Activated naive CD8-positive, alpha-beta T cell treated with anti-CD3 and anti-CD28 coated beads, Interleukin-2, amount 10 ng/mL, durations not matched to agents 7 days and 5 days (primary cell): Measurements from ENCODE around the gene PDXK. TPM values are rescaled to one million over a fixed set of nuclear protein-coding genes. Genes with fewer than 3 reads are reported as not detected.
A peak's percentile ranks its signal among the peaks of the same experiment; 100 is the strongest.

Experiments used
- ATAC-seq: fragments of 150-1000 bp; cut with Tn5 transposase; one replicate; pipeline ENCODE4 v1.10.0; 2021; ENCODE audit warnings: low read depth, moderate library complexity
- POLR2A ChIA-PET: fragments of 350-600 bp; sonication (Branson Sonifier 250); formaldehyde crosslinking; loops from one replicate; lab custom pipeline; 2021; ENCODE audit warnings: antibody characterized with exemption; lab: Charles Lee
- DNase-seq: peaks from one replicate; pipeline ENCODE4 v3.0.0; 2021
- H3K27ac Mint-ChIP-seq: one replicate; pipeline ENCODE4 v1.8.0; 2022; ENCODE audit warnings: mild to moderate bottlenecking, mixed read lengths
- H3K27me3 Mint-ChIP-seq: one replicate; pipeline ENCODE4 v1.8.0; 2022; ENCODE audit warnings: mild to moderate bottlenecking, moderate library complexity, mixed read lengths
- H3K36me3 Mint-ChIP-seq: one replicate; pipeline ENCODE4 v1.8.0; 2021; ENCODE audit warnings: mild to moderate bottlenecking, mixed read lengths
- H3K4me1 Mint-ChIP-seq: one replicate; pipeline ENCODE4 v1.8.0; 2021; ENCODE audit warnings: mixed read lengths
- H3K4me3 Mint-ChIP-seq: one replicate; pipeline ENCODE4 v1.8.0; 2022; ENCODE audit warnings: mild to moderate bottlenecking, moderate library complexity, mixed read lengths
- H3K9me3 Mint-ChIP-seq: one replicate; pipeline ENCODE4 v1.8.0; 2021; ENCODE audit warnings: mixed read lengths
- total RNA-seq, 2 experiments: library from RNA; stranded (reverse); gene quantifications; one replicate each; pipeline ENCODE4 v1.2.3, GENCODE V29; 2021

Gene PDXK
- total RNA-seq, 2 experiments from 2014 or later: 96.9 to 101 TPM

DNA sequence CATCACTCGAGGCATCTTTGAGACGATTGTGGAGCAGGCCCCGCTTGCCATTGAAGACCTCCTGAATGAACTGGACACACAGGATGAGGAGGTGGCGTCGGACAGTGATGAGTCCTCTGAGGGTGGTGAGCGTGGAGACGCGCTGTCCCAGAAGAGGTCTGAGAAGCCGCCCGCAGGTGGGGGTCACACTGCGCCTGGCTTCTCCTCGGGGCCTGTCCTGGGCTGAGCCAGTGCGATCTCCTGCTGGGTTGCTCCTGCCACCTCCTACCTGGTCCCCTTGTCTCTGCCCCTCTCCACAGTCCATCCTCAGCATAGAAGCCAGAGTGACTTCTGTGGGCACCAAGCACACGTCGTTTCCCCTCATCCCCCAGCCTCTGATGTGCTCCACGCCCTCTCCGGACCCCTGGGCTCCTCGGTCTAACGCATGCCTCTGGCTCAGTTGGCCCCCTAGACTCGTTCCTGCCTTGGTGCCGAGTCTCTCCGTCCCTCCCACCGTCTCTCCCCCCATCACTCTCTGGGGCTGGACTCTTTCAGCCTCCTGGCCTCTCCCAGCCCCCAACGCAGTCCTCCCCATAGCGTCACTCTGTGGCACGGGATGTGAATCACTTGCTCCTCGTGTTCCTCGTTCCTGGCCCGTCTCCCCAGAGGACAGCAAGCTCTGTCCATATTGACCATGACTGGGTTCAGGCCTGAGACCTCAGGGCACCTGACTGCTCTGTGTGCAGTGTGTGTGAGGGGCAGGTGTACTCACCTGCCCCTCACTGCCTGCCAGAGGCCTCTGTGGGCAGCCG lies 79.2 kb downstream of the PDXK start:
- Mint-ChIP-seq H3K36me3 (peaks cover 17% of the 10 kb centered on the region), H3K27me3 (no peaks in the 10 kb centered on the region), H3K27ac (peak overlapping the region; percentile 51), H3K9me3 (no peaks in the 10 kb centered on the region), H3K4me3 (no peak overlapping the region), H3K4me1 (no peaks in the 10 kb centered on the region)
- ATAC-seq (no peak), DNase-seq (no peak)
- POLR2A ChIA-PET: interaction anchor here (0.9 kb wide), 1 partner anchor 8 kb away, joined by 3 read pairs; the partner anchor contains the start of gene RRP1

DNA sequence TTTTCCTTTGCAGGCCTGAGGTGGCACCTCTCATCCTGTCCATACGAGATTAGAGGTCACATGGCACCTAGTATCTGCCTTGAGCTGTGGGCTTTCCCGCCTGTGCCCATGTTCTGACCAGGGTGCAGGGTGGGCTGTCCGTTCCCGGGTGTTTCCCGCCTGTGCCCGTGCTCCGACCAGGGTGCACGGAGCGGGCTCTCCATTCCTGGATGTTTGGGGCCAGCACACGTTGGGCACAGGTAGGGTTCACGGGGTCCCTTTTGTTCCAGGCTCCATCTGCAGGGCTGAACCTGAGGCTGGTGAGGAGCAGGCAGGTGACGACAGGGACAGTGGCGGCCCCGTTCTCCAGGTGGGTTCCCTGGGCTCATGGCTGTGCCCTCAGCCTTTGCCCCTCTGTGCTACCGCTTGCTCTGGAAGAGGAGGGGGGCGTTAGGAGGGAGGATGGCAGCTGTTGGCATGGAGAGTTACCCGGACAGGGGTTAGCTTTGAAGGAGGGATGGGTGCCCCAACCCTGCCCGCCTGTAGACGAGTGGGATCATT lies 80.4 kb downstream of the PDXK start:
- Mint-ChIP-seq H3K9me3 (no peaks in the 10 kb centered on the region), H3K27ac (no peak overlapping the region), H3K27me3 (no peaks in the 10 kb centered on the region), H3K4me1 (no peaks in the 10 kb centered on the region), H3K4me3 (no peak overlapping the region), H3K36me3 (peaks cover 14% of the 10 kb centered on the region)
- ATAC-seq (no peak), DNase-seq (no peak)
- POLR2A ChIA-PET: interaction anchor here (0.9 kb wide), 1 partner anchor 9 kb away, joined by 3 read pairs; the partner anchor contains the start of gene RRP1

DNA sequence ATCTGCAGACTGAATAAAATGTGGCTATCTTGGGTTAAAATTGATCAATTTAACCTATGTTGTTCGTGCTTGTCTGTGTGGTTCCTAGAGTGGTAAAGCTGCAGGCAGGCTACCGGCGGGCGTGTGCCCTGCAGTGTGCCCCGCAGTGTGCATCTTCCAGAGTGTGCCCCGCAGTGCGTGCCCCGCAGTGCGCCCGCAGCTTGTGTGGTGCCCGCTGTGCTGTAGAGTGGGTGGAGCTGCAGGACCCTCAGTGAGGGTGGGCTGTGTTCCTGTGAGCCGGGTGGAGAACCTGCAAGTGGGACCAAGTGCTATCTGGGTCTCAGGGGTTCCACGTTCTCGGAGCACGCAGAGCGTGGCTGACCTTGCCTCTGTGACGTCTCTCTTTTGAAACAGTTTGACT lies 81.2 kb downstream of the PDXK start:
- no peaks in the 10 kb centered on the region for H3K4me1 Mint-ChIP-seq
- ATAC-seq (no peak), DNase-seq (no peak)
- POLR2A ChIA-PET: interaction anchor here (0.9 kb wide), 1 partner anchor 11 kb away, joined by 3 read pairs; the partner anchor contains the start of gene RRP1
- H3K27ac Mint-ChIP-seq: no peak overlapping the region
- H3K4me3 Mint-ChIP-seq: no peak overlapping the region
- peaks cover 14% of the 10 kb centered on the region for H3K36me3 Mint-ChIP-seq
- no peaks in the 10 kb centered on the region for H3K27me3 Mint-ChIP-seq
- no peaks in the 10 kb centered on the region for H3K9me3 Mint-ChIP-seq

DNA sequence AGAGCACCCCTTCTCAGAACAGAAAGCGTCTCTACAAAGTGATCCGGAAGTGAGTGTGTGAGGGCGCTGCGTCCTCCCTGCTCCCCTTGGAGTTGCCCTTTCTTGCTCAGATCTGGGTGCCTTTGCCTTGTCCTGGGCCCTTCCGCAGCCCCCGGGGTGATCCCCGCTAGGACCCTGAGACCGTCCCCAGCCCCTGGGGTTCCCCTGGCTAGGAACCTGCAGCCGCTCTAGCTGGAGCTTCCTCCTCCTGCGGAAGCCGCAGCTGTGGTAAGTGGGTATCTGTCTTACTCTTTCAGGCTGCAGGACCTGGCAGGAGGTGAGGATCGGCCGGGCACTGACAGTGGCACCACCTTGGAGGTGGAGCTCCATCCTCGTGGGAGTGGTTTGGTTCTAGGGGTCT lies 81.6 kb downstream of the PDXK start:
- no peaks in the 10 kb centered on the region for H3K9me3 Mint-ChIP-seq
- H3K4me3 Mint-ChIP-seq: no peak overlapping the region
- H3K27ac Mint-ChIP-seq: no peak overlapping the region
- DNase-seq: no peak
- H3K4me1 Mint-ChIP-seq: no peaks in the 10 kb centered on the region
- peaks cover 14% of the 10 kb centered on the region for H3K36me3 Mint-ChIP-seq
- no peak for ATAC-seq
- POLR2A ChIA-PET: interaction anchor here (0.9 kb wide), 1 partner anchor 11 kb away, joined by 3 read pairs; the partner anchor contains the start of gene RRP1
- no peaks in the 10 kb centered on the region for H3K27me3 Mint-ChIP-seq

DNA sequence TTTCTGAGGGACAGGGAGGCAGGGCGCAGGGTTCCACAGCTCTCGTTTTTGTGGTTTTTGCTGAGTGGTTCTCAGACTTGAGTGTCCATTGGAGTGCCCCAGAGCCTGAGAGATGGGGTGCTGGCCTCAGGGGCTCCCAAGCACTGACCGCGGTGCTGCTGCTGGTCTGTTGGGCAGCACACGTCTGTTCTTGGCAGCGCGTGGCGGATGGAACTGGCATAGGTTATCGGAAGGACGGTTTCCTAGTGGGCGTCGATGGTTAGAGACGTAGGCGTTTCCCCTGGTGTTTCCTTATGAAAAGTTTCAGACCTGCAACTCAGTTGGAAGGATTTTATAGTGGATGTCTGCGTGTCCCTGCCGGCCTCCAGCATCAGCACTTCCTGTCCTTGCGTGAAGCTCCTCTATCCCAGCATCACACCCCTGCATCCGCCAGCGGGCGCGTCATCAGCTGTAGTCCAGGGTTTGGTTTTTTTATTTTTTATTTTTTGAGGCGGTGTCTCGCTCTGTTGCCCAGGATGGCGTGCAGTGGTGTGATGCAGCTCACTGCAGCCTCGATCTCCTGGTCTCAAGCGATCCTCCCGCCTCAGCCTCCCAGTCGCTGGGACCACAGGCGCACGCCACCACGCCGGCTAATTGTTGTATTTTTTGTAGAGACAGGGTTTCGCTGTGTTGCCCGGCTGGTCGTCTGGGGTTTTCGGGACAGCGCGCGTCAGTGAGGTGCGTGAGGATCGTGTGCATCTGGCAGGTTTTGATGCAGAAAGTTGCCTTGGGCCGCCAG lies 82.3 kb downstream of the PDXK start:
- H3K36me3 Mint-ChIP-seq: peaks cover 14% of the 10 kb centered on the region
- no peaks in the 10 kb centered on the region for H3K27me3 Mint-ChIP-seq
- POLR2A ChIA-PET: interaction anchor here (0.9 kb wide), 1 partner anchor 12 kb away, joined by 3 read pairs; the partner anchor contains the start of gene RRP1
- H3K4me1 Mint-ChIP-seq: no peaks in the 10 kb centered on the region
- no peaks in the 10 kb centered on the region for H3K9me3 Mint-ChIP-seq
- H3K27ac Mint-ChIP-seq: no peak overlapping the region
- H3K4me3 Mint-ChIP-seq: no peak overlapping the region
- ATAC-seq (no peak), DNase-seq (no peak)

DNA sequence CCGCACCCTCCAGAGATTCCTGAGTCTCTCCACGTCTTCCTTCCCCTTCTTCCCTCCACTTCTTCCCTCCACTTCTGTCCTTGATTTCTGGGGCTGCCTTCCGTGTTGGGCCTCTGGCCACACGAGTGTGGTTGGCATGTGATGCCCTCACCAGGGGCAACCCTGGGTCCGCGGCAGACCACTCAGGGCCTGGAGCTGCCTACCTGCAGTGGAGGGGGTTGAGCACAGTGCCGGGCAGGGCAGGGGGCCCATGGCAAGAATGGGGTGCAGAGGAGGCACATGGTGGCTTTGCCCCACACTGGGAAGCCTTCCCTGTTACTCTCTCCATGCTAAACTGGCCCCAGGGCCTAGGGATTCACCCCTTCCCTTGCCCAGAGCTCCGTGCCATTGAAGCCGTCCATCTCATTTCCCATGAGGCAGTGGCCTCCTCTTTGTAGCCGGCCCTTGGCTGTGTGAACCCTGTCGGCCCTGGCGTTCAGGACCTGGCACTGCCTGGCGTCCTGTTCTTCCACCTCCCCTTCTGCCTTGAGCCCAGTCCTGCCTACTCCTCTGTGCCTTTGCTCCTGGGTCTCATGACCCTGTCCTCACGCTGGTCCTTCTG lies 83.9 kb downstream of the PDXK start:
- Mint-ChIP-seq H3K9me3 (no peaks in the 10 kb centered on the region), H3K27ac (no peak overlapping the region), H3K27me3 (no peaks in the 10 kb centered on the region), H3K4me3 (no peak overlapping the region), H3K4me1 (no peaks in the 10 kb centered on the region), H3K36me3 (peaks cover 10% of the 10 kb centered on the region)
- ATAC-seq (no peak), DNase-seq (no peak)
- POLR2A ChIA-PET: no interaction called here

DNA sequence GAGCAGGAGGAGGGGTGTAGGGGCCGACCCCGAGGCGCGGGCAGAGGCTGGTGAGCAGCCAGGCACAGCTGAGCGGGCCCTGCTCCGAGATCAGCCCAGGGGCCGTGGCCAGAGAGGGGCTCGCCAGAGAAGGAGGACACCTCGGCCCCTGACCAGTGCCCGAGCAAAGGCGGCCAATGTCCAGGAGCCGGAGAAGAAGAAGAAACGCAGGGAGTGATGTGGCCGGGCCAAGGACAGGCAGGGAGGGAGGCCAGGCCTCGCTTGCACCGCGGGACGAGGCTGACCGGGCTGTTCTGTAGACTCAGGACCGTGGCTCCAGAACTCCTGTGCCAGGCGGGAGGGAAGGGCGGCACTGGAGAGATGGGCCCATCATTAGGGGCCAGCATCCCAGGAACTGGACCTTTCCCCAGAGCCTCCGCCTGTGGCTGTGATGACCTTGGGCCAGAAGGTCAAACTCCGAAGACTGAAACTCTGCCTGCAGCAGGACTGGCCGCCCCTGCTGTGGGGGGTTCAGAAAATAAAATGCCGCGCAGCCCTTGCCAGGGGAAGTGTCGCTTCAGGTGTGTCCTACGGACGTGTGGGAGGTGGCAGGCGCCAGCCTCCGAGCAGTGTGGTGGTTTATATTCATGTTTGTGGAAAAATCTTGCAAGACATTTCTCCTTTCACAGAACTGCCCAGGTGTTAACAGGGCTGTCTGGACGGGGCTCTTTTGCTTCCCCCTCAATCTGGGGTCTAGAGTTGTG lies 84.8 kb downstream of the PDXK start:
- H3K4me3 Mint-ChIP-seq: no peak overlapping the region
- no peaks in the 10 kb centered on the region for H3K9me3 Mint-ChIP-seq
- POLR2A ChIA-PET: no interaction called here
- no peaks in the 10 kb centered on the region for H3K27me3 Mint-ChIP-seq
- ATAC-seq (no peak), DNase-seq (no peak)
- H3K27ac Mint-ChIP-seq: peak overlapping the region; percentile 30
- H3K4me1 Mint-ChIP-seq: no peaks in the 10 kb centered on the region
- H3K36me3 Mint-ChIP-seq: peaks cover 5% of the 10 kb centered on the region

DNA sequence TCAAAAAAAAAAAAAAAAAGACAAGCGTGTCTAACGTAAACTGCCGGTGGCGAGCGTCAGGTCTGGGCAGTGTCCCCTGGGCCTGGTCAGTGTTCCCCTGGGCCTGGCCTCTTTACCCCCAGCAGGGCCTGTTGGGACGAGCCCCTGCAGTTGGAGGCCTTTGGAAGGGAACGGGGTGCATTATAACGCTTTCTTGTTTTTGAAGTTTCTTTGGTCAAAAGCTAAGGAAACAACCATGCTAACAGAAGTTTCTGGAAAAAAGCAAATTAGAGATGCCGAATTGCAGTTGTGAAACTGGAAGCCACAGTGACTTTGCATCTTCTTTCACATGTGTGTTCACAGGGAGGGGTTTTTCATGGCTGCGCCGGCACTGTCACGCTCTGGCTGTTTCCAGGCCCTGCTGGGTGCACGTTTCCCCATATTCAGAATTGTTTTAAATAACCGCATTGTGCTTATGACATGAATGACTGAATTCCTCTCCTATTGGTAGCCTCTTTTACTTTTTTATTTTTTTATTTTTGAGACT lies 86.4 kb downstream of the PDXK start:
- no peak for DNase-seq
- H3K4me3 Mint-ChIP-seq: no peak overlapping the region
- no peak overlapping the region for H3K27ac Mint-ChIP-seq
- ATAC-seq: no peak
- POLR2A ChIA-PET: no interaction called here
- no peaks in the 10 kb centered on the region for H3K9me3 Mint-ChIP-seq
- H3K4me1 Mint-ChIP-seq: no peaks in the 10 kb centered on the region
- peaks cover 1% of the 10 kb centered on the region for H3K36me3 Mint-ChIP-seq
- H3K27me3 Mint-ChIP-seq: no peaks in the 10 kb centered on the region

DNA sequence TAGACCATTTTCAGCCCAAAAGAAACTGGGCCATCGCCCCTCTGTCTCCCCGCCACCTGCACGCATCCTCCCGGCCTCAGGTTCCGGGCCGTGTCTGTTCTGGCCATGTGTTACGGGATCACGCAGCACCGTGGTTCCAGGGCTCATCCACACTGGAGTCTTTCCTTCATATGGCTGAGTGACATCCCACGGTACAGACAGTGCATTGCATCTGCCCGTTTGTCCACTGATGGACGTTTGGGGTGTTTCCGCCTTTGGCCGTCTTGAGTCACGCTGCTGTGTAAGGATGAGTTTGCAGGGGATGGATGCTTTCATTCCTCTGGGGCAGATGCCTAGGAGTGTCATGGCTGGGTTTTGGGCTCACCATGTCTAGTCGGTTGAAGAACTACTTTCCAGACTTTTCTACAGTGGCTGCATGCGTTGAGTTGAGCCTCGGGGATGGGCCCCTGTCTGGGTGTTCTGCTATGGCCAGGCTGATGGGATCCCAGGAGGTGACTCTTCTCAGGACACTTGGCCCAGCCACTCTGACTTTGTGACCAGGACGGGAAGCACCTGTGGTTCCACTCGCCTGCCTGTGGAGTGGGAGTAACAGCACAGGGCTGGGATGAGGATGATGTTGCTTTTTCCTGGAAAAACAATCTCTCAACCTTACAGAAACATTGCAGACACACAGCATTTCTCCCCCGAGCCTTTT lies 87.2 kb downstream of the PDXK start:
- DNase-seq (no peak), ATAC-seq (no peak)
- Mint-ChIP-seq H3K4me1 (peaks cover 5% of the 10 kb centered on the region), H3K9me3 (no peaks in the 10 kb centered on the region), H3K27me3 (no peaks in the 10 kb centered on the region), H3K27ac (no peak overlapping the region), H3K36me3 (no peaks in the 10 kb centered on the region), H3K4me3 (no peak overlapping the region)
- POLR2A ChIA-PET: no interaction called here

DNA sequence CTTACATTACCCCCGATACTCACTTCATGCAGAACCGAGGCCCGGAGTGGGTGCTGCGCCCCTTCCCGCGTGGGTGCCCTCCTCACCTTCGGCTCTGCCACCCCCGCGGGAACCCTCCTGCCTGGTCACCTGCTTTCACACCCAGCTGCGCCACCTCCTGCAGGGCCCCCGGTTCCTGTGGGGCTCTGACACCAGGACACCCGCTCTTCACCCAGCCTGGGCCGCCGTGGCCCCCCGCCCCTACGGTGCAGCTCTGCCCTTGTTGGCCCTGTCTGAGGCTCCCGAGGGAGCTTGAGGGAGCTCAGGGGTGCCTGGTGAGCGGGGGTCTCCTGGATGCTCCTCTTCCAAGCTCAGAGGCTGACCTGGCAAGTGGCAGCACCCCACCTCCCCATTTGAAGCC lies 89.4 kb downstream of the PDXK start:
- no peak overlapping the region for H3K4me3 Mint-ChIP-seq
- H3K27me3 Mint-ChIP-seq: no peaks in the 10 kb centered on the region
- H3K4me1 Mint-ChIP-seq: peaks cover 8% of the 10 kb centered on the region
- H3K9me3 Mint-ChIP-seq: no peaks in the 10 kb centered on the region
- H3K27ac Mint-ChIP-seq: no peak overlapping the region
- ATAC-seq: no peak
- POLR2A ChIA-PET: no interaction called here
- no peak for DNase-seq
- H3K36me3 Mint-ChIP-seq: no peaks in the 10 kb centered on the region

DNA sequence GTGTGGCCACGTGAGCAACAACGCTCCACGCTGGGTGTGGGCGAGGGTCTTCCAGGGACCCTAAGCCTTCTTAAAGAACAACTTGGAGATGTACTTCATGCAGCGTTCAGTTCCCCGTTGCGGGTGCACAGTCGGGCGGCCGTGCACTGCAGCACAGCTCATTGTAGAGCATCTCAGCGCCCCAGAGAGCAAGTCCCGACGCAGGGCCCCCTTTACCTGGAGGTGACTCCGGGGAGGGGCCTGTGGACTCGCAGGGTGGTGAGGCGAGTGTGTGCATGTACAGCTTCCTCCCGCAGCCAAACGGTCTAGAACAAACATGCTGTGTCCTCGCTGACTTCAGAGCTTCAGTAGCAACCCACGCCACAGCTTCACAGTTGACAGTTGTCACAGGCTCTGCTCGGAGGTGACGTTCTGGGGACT lies 89.9 kb downstream of the PDXK start:
- H3K36me3 Mint-ChIP-seq: no peaks in the 10 kb centered on the region
- no peak for DNase-seq
- no peak overlapping the region for H3K27ac Mint-ChIP-seq
- peaks cover 8% of the 10 kb centered on the region for H3K4me1 Mint-ChIP-seq
- POLR2A ChIA-PET: no interaction called here
- H3K4me3 Mint-ChIP-seq: no peak overlapping the region
- H3K9me3 Mint-ChIP-seq: no peaks in the 10 kb centered on the region
- no peaks in the 10 kb centered on the region for H3K27me3 Mint-ChIP-seq
- no peak for ATAC-seq

DNA sequence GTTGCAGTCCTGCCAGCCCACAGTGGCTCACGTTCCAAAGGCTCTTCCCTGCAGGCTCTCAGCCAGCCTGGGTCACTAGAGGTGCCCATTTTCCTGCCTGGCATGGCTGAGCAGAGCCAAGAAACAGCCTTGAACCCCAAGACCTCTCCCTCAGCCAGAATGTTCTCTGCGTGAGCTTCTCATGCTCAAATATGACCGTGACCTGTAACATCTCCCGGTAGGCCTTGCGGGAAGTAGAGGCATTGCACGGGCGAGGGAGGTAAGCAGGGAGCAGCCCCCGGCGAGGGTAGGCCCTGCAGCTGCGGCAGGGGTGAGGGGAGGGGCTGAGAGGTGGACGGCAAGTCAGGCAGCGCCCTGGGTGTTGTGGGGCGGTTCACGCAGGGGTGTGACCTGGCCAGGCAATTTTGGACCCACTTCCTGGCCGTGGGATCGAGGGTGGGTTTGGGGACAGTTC lies 90.4 kb downstream of the PDXK start:
- no peak for ATAC-seq
- Mint-ChIP-seq H3K27me3 (no peaks in the 10 kb centered on the region), H3K27ac (no peak overlapping the region), H3K4me3 (no peak overlapping the region), H3K9me3 (no peaks in the 10 kb centered on the region), H3K4me1 (peaks cover 8% of the 10 kb centered on the region), H3K36me3 (no peaks in the 10 kb centered on the region)
- POLR2A ChIA-PET: no interaction called here
- DNase-seq: no peak
